ENCODE measurements around the gene PTGES3L. TPM values are rescaled to one million over a fixed set of nuclear protein-coding genes. Genes with fewer than 3 reads are reported as not detected.
A peak's percentile ranks its signal among the peaks of the same experiment; 100 is the strongest.

Gene PTGES3L
- total and polyA plus RNA-seq, 2 of the 13 experiments (the other 11 are each of a cell fraction or from before 2014, with no cell fraction given) = 1.2 to 2.9 TPM

DNA sequence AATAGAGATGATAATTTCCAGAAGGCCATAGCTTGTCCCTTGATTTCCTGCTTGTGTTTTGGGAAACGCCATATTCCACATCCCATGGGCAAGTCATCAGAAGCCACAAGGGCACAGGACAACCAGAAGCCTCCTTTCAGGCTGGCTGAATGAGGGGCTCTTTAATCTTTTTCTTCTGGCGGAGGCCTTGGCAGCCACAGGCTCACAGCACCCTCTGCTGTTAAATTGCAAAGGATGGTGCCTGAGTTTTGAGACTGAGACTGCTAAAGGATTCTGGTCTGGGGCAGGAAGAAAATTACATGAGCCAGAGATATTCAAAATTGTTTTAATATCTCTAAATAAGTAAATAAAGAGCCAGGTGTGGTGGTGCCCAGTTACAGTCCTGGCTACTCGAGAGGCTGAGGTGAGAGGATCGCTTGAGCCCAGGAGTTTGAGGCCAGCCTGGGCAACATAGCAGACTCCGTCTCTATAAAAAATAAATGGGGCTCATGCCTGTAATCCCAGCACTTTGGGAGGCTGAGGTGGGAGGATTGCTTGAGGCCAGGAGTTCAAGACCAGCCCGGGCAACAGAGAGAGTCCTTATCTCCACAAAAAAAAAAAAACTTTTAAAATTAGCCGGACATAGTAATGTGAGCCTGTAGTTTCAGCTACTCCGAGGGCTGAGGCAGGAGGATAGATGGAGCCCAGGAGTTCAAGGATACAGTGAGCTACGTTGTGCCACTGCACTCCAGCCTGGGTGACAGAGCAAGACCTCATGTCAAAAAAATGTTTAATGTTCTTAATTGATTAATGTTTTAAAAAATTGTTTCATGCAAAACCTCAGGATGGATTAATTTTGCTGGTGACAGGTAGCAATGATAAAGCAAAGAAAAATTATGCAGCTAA is 41.9 kb downstream of the PTGES3L start (continued):
- TF ChIP-seq, protein P1, sequence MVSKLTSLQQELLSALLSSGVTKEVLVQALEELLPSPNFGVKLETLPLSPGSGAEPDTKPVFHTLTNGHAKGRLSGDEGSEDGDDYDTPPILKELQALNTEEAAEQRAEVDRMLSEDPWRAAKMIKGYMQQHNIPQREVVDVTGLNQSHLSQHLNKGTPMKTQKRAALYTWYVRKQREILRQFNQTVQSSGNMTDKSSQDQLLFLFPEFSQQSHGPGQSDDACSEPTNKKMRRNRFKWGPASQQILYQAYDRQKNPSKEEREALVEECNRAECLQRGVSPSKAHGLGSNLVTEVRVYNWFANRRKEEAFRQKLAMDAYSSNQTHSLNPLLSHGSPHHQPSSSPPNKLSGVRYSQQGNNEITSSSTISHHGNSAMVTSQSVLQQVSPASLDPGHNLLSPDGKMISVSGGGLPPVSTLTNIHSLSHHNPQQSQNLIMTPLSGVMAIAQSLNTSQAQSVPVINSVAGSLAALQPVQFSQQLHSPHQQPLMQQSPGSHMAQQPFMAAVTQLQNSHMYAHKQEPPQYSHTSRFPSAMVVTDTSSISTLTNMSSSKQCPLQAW (CRISPR knock-in tag; IDR thresholded peaks at IDR 0.05) = 0 out of 2 replicates have a peak, but pooled peaks have one; percentile 36
- TF ChIP-seq, protein P2, sequence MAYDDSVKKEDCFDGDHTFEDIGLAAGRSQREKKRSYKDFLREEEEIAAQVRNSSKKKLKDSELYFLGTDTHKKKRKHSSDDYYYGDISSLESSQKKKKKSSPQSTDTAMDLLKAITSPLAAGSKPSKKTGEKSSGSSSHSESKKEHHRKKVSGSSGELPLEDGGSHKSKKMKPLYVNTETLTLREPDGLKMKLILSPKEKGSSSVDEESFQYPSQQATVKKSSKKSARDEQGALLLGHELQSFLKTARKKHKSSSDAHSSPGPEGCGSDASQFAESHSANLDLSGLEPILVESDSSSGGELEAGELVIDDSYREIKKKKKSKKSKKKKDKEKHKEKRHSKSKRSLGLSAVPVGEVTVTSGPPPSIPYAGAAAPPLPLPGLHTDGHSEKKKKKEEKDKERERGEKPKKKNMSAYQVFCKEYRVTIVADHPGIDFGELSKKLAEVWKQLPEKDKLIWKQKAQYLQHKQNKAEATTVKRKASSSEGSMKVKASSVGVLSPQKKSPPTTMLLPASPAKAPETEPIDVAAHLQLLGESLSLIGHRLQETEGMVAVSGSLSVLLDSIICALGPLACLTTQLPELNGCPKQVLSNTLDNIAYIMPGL (CRISPR knock-in tag; IDR thresholded peaks at IDR 0.05; ENCODE audit: borderline replicate concordance in 1 of 2, low read depth in 1 of 2) = peak; percentile 49 to 66; a peak in 1 of 4 replicates
- peak; percentile 53; the same call in 1 of the 2 replicates for TF ChIP-seq KDM2A (CRISPR knock-in tag; IDR thresholded peaks at IDR 0.05; ENCODE audit: borderline replicate concordance, low read depth)
- peak; percentile 52; the same call in 1 of the 2 replicates for TF ChIP-seq SAP130 (CRISPR knock-in tag; IDR thresholded peaks at IDR 0.05; ENCODE audit: low read depth)
- TF ChIP-seq ZFX (CRISPR knock-in tag; IDR thresholded peaks at IDR 0.05; ENCODE audit: low read depth) = peak; percentile 22; the same call in 1 of the 2 replicates
- no peak for TF ChIP-seq MATR3 (CRISPR knock-in tag; IDR thresholded peaks at IDR 0.05)
- peak; percentile 80 for TF ChIP-seq XRCC5 (optimal IDR thresholded peaks at IDR 0.05; ENCODE audit: low read length)
- TF ChIP-seq NFKBIZ (CRISPR knock-in tag; IDR thresholded peaks at IDR 0.05) = 0 out of 2 replicates have a peak, but pooled peaks have one; percentile 29
- TF ChIP-seq MAFK (conservative IDR thresholded peaks at IDR 0.05 in 1 of 2, IDR thresholded peaks at IDR 0.05 in 1 of 2; ENCODE audit: low read length in 2 of 2) = no peak
- TF ChIP-seq ZNF556 (CRISPR knock-in tag; IDR thresholded peaks at IDR 0.05; ENCODE audit: borderline replicate concordance) = no peak
- TF ChIP-seq, protein P3, sequence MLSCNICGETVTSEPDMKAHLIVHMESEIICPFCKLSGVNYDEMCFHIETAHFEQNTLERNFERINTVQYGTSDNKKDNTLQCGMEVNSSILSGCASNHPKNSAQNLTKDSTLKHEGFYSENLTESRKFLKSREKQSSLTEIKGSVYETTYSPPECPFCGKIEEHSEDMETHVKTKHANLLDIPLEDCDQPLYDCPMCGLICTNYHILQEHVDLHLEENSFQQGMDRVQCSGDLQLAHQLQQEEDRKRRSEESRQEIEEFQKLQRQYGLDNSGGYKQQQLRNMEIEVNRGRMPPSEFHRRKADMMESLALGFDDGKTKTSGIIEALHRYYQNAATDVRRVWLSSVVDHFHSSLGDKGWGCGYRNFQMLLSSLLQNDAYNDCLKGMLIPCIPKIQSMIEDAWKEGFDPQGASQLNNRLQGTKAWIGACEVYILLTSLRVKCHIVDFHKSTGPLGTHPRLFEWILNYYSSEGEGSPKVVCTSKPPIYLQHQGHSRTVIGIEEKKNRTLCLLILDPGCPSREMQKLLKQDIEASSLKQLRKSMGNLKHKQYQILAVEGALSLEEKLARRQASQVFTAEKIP (CRISPR knock-in tag; IDR thresholded peaks at IDR 0.05; ENCODE audit: borderline replicate concordance) = no peak
- TF ChIP-seq, protein P4, sequence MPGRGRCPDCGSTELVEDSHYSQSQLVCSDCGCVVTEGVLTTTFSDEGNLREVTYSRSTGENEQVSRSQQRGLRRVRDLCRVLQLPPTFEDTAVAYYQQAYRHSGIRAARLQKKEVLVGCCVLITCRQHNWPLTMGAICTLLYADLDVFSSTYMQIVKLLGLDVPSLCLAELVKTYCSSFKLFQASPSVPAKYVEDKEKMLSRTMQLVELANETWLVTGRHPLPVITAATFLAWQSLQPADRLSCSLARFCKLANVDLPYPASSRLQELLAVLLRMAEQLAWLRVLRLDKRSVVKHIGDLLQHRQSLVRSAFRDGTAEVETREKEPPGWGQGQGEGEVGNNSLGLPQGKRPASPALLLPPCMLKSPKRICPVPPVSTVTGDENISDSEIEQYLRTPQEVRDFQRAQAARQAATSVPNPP (CRISPR knock-in tag; IDR thresholded peaks at IDR 0.05) = 0 out of 2 replicates have a peak, but pooled peaks have one; percentile 42
- no peak for TF ChIP-seq FOSL1 (CRISPR knock-in tag; IDR thresholded peaks at IDR 0.05; ENCODE audit: borderline replicate concordance)
- TF ChIP-seq, protein P5, sequence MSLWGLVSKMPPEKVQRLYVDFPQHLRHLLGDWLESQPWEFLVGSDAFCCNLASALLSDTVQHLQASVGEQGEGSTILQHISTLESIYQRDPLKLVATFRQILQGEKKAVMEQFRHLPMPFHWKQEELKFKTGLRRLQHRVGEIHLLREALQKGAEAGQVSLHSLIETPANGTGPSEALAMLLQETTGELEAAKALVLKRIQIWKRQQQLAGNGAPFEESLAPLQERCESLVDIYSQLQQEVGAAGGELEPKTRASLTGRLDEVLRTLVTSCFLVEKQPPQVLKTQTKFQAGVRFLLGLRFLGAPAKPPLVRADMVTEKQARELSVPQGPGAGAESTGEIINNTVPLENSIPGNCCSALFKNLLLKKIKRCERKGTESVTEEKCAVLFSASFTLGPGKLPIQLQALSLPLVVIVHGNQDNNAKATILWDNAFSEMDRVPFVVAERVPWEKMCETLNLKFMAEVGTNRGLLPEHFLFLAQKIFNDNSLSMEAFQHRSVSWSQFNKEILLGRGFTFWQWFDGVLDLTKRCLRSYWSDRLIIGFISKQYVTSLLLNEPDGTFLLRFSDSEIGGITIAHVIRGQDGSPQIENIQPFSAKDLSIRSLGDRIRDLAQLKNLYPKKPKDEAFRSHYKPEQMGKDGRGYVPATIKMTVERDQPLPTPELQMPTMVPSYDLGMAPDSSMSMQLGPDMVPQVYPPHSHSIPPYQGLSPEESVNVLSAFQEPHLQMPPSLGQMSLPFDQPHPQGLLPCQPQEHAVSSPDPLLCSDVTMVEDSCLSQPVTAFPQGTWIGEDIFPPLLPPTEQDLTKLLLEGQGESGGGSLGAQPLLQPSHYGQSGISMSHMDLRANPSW (CRISPR knock-in tag; IDR thresholded peaks at IDR 0.05; ENCODE audit: borderline replicate concordance) = no peak
- peak; percentile 26; the same call in 1 of the 2 replicates for TF ChIP-seq RXRB (CRISPR knock-in tag; IDR thresholded peaks at IDR 0.05; ENCODE audit: borderline replicate concordance)
- no peak for TF ChIP-seq NFIB (CRISPR knock-in tag; IDR thresholded peaks at IDR 0.05; ENCODE audit: borderline replicate concordance)
- 0 out of 2 replicates have a peak, but pooled peaks have one; percentile 33 for TF ChIP-seq SOX5 (CRISPR knock-in tag; IDR thresholded peaks at IDR 0.05; ENCODE audit: borderline replicate concordance)

Measured in HepG2 (cell line).